ENCODE results near the gene ZNF425. TPM values are rescaled to one million over a fixed set of nuclear protein-coding genes. Genes with fewer than 3 reads are reported as not detected.

The ZNF425 gene
- total RNA-seq, 4 donors from 2014 or later, result 1.8 to 4.8 (median 3.7) TPM

- Histone ChIP-seq H3K4me3 (no peak overlapping the region), H3K27ac (no peak overlapping the region), H3K36me3 (peaks cover 0 to 58% (median 6%) of the 10 kb centered on the region in 3 donors), H3K4me1 (peaks cover 0 to 12% (median under 1%) of the 10 kb centered on the region in 3 donors), H3K9me3 (peaks cover 0 to 9% (median 0%) of the 10 kb centered on the region in 3 donors), H3K27me3 (no peaks in the 10 kb centered on the region)
- intact Hi-C loops (cut with DNase I), result no loop called here
- no peak for DNase-seq
- no peak for TF ChIP-seq CTCF (IDR thresholded peaks at IDR 0.05)
- no peak for TF ChIP-seq POLR2A (IDR thresholded peaks at IDR 0.05)
- 84 to 87% methylated on average over 2 of the region's 2 CpGs for WGBS, 2 donors
Observed at GRCh38 chr7:149133028-149133710, 7.0 kb upstream of the ZNF425 start.

- 91 to 94% methylated on average over 5 of the region's 5 CpGs for WGBS, 2 donors
- intact Hi-C loops (cut with DNase I), result no loop called here
- Histone ChIP-seq H3K27ac (no peak overlapping the region), H3K9me3 (peaks cover 0 to 9% (median 0%) of the 10 kb centered on the region in 3 donors), H3K4me1 (peaks cover 5 to 19% (median 6%) of the 10 kb centered on the region in 3 donors), H3K27me3 (no peaks in the 10 kb centered on the region), H3K36me3 (peaks cover 0 to 52% (median 6%) of the 10 kb centered on the region in 3 donors), H3K4me3 (no peak overlapping the region)
- TF ChIP-seq CTCF (IDR thresholded peaks at IDR 0.05), result no peak
- no peak for TF ChIP-seq POLR2A (IDR thresholded peaks at IDR 0.05)
- DNase-seq, result no peak
Observed at GRCh38 chr7:149130572-149131198, 4.6 kb upstream of the ZNF425 start.

GRCh38 chr7:149126662-149127266 is 640 bp upstream of the ZNF425 start:
- Histone ChIP-seq H3K4me1 (peaks cover 6 to 28% (median 15%) of the 10 kb centered on the region in 3 donors), H3K27me3 (no peaks in the 10 kb centered on the region), H3K36me3 (peaks cover 0 to 30% (median 6%) of the 10 kb centered on the region in 3 donors), H3K4me3 (peak overlapping the region; percentile 73 to 98 (median 80)), H3K27ac (peak overlapping the region; percentile 91 to 98 (median 96)), H3K9me3 (peaks cover 0 to 9% (median 0%) of the 10 kb centered on the region in 3 donors)
- intact Hi-C loops (cut with DNase I), result no loop called here
- TF ChIP-seq POLR2A (IDR thresholded peaks at IDR 0.05) (no peak), CTCF (IDR thresholded peaks at IDR 0.05) (no peak)
- WGBS, 2 donors, result 0 to 1% methylated on average over 7 to 23 of the region's 48 CpGs
- no peak for DNase-seq

- Histone ChIP-seq H3K4me3 (peak overlapping the region; percentile 73 to 98 (median 80)), H3K9me3 (peaks cover 0 to 4% (median 0%) of the 10 kb centered on the region in 3 donors), H3K4me1 (peaks cover 6 to 28% (median 15%) of the 10 kb centered on the region in 3 donors), H3K36me3 (peaks cover 0 to 15% (median 0%) of the 10 kb centered on the region in 3 donors), H3K27ac (peak overlapping the region; percentile 91 to 98 (median 96)), H3K27me3 (no peaks in the 10 kb centered on the region)
- no peak for DNase-seq
- intact Hi-C loops (cut with DNase I), result no loop called here
- 2 to 12% methylated on average over 10 to 17 of the region's 21 CpGs for WGBS, 2 donors
- TF ChIP-seq CTCF (IDR thresholded peaks at IDR 0.05) (no peak), POLR2A (IDR thresholded peaks at IDR 0.05) (no peak)
Observed at GRCh38 chr7:149125189-149125862, 798 bp downstream of the ZNF425 start.
